Endothelial cell of umbilical vein (primary cell): ENCODE results near the gene ATRNL1. TPM values are rescaled to one million over a fixed set of nuclear protein-coding genes. Genes with fewer than 3 reads are reported as not detected.

Source experiments
- BruUV-seq: library from RNA; stranded (reverse); fragments of 400-500 nt; replicated peaks from 2 replicates; lab custom pipeline; 2021; lab: Mats Ljungman, UMichigan
- CTCF ChIA-PET: fragments of 300-600, 350-600 bp; sonication (Branson Sonifier 250); formaldehyde crosslinking; loops from one replicate; lab custom pipeline; 2021; ENCODE audit warnings: antibody characterized with exemption, inconsistent platforms; lab: Charles Lee
- POLR2A ChIA-PET: fragments of 300-600, 350-600 bp; sonication (Branson Sonifier 250); formaldehyde crosslinking; loops from one replicate; lab custom pipeline; 2021; ENCODE audit warnings: antibody characterized with exemption, inconsistent platforms; lab: Charles Lee
- DNase-seq: peaks from one replicate; pipeline ENCODE4 v3.0.0-alpha.2; 2011; ENCODE audit warnings: low read depth, low spot score
- FAIRE-seq: peaks from 2 replicates; lab custom pipeline; 2011; peaks lifted over from hg19 to GRCh38; lab: Jason Lieb, UNC
- H2AFZ ChIP-seq: 2 replicates; pipeline ENCODE4 v1.6.0; 2012; ENCODE audit warnings: low read depth, low read length, control low read depth, inconsistent platforms
- H3K27ac ChIP-seq: 2 replicates; pipeline ENCODE4 v1.5.1; 2011; ENCODE audit warnings: low read depth, mild to moderate bottlenecking, control low read depth, low read length, moderate library complexity; ENCODE audit not compliant: insufficient read depth
- H3K27me3 ChIP-seq, 2 experiments: 2 replicates each; pipeline versions ENCODE4 v1.6.0 to v1.6.1; 2011; ENCODE audit warnings: low read length in 2 of 2, mixed read lengths in 1 of 2; ENCODE audit not compliant: control insufficient read depth in 2 of 2, insufficient read depth in 2 of 2
- H3K36me3 ChIP-seq, 2 experiments: 2 replicates in 1 of 2; 3 replicates in 1 of 2; pipeline ENCODE4 v1.5.1; 2011; ENCODE audit warnings: low read length in 2 of 2, mild to moderate bottlenecking in 1 of 2, moderate library complexity in 1 of 2; ENCODE audit not compliant: control insufficient read depth in 2 of 2, insufficient read depth in 2 of 2; ENCODE audit errors: extremely low read depth in 1 of 2
- H3K4me1 ChIP-seq: 3 replicates; pipeline ENCODE4 v1.5.1; 2011; ENCODE audit warnings: mild to moderate bottlenecking, low read length; ENCODE audit not compliant: control insufficient read depth, insufficient read depth; ENCODE audit errors: extremely low read depth
- H3K4me2 ChIP-seq: 2 replicates; pipeline ENCODE4 v1.6.1; 2011; ENCODE audit warnings: low read length, control low read depth, mixed read lengths; ENCODE audit not compliant: insufficient read depth
- H3K4me3 ChIP-seq, 3 experiments: fragments of 200-600 bp in 1 of 3; sonication (generic), shearing (Covaris generic) in 1 of 3; replicated peaks in 1 of 3; 2 replicates each; pipeline ENCODE4 v1.5.1; 2011 to 2016; ENCODE audit warnings: control low read depth in 3 of 3, low read length in 3 of 3, mild to moderate bottlenecking in 2 of 3, inconsistent platforms in 1 of 3, low read depth in 1 of 3, moderate library complexity in 1 of 3; ENCODE audit not compliant: insufficient read depth in 1 of 3
- H3K79me2 ChIP-seq: 2 replicates; pipeline ENCODE4 v1.6.0; 2012; ENCODE audit warnings: low read length, inconsistent platforms; ENCODE audit not compliant: control insufficient read depth, insufficient read depth
- H3K9ac ChIP-seq: replicated peaks from 2 replicates; pipeline ENCODE3; 2011; ENCODE audit warnings: low read length, control low read depth; ENCODE audit not compliant: insufficient read depth; ENCODE audit errors: extremely low read depth
- H3K9me1 ChIP-seq: replicated peaks from 3 replicates; pipeline ENCODE4 v1.6.0; 2011; ENCODE audit warnings: mild to moderate bottlenecking, low read length; ENCODE audit not compliant: control insufficient read depth, insufficient read depth; ENCODE audit errors: extremely low read depth
- H3K9me3 ChIP-seq: replicated peaks from 2 replicates; pipeline ENCODE4 v1.5.1; 2012; ENCODE audit warnings: low read length, inconsistent platforms; ENCODE audit not compliant: control insufficient read depth, insufficient read depth
- H4K20me1 ChIP-seq: replicated peaks from 2 replicates; pipeline ENCODE3; 2011; ENCODE audit warnings: mild to moderate bottlenecking, low read length; ENCODE audit not compliant: control insufficient read depth, insufficient read depth; ENCODE audit errors: extremely low read depth
- EZH2 ChIP-seq: IDR thresholded peaks from 2 replicates; pipeline ENCODE4 v1.6.1; 2012; ENCODE audit warnings: borderline replicate concordance, low read depth, mild to moderate bottlenecking, moderate library complexity, low read length, inconsistent platforms; ENCODE audit not compliant: severe bottlenecking
- FOS ChIP-seq: IDR thresholded peaks from 2 replicates; pipeline ENCODE4 v1.6.1; 2011; ENCODE audit warnings: mild to moderate bottlenecking, low read length, moderate library complexity, borderline replicate concordance; ENCODE audit not compliant: insufficient read depth
- JUN ChIP-seq: IDR thresholded peaks from 2 replicates; pipeline ENCODE4 v1.6.1; 2011; ENCODE audit warnings: borderline replicate concordance, low read depth; ENCODE audit not compliant: insufficient read length, insufficient read depth
- MYC ChIP-seq: IDR thresholded peaks from one replicate; pipeline ENCODE4 v1.6.1; 2011; ENCODE audit warnings: mild to moderate bottlenecking, low read depth, low read length
- POLR2A ChIP-seq: IDR thresholded peaks from 2 replicates; pipeline ENCODE4 v1.6.1; 2012; ENCODE audit warnings: low read depth, mild to moderate bottlenecking, control low read depth, low read length
- dilution Hi-C: fragments of 300-500 bp; cut with MboI; formaldehyde crosslinking; loops from one replicate; pipeline ENCODE4 v1.15.0; 2019; ENCODE audit warnings: low sequenced_read_pairs; ENCODE audit not compliant: extremely low pct_ligation_motif_present
- intact Hi-C: fragments of 100-400 bp; cut with micrococcal nuclease; formaldehyde crosslinking; loops from one replicate; pipeline ENCODE4 v1.10.0; 2022
- polyA plus RNA-seq, 4 experiments: library from polyadenylated mRNA; depleted of rRNA in 3 of 4; stranded (reverse) in 3 of 4; unstranded in 1 of 4; fragments of >200 nt; gene quantifications; 2 replicates each; pipeline versions ENCODE4 v1.2.1 to v1.2.3, GENCODE V29; 2011 to 2012; ENCODE audit warnings: missing spikeins in 1 of 4
- total RNA-seq: library from RNA; stranded (reverse); gene quantifications from 2 replicates; pipeline ENCODE4 v1.2.3, GENCODE V29; 2021
- TF ChIP-seq, protein P1 (sequence below): IDR thresholded peaks from 2 replicates; pipeline ENCODE4 v1.6.1; 2011; ENCODE audit not compliant: insufficient read depth, insufficient read length
- TF ChIP-seq, protein P2 (sequence below), 2 donors: IDR thresholded peaks; 1 replicate in 1 of 2; 2 replicates in 1 of 2; pipeline ENCODE4 v1.5.1; 2011; ENCODE audit warnings: low read length in 2 of 2, mild to moderate bottlenecking in 2 of 2, moderate library complexity in 2 of 2, control low read depth in 1 of 2, inconsistent platforms in 1 of 2, low read depth in 1 of 2; ENCODE audit not compliant: insufficient read depth in 1 of 2; ENCODE audit errors: extremely low read depth in 1 of 2

The ATRNL1 gene
- total and polyA plus RNA-seq, 2 donors (not counting 3 experiments of a cell fraction or from before 2014, with no cell fraction given) = not detected

DNA sequence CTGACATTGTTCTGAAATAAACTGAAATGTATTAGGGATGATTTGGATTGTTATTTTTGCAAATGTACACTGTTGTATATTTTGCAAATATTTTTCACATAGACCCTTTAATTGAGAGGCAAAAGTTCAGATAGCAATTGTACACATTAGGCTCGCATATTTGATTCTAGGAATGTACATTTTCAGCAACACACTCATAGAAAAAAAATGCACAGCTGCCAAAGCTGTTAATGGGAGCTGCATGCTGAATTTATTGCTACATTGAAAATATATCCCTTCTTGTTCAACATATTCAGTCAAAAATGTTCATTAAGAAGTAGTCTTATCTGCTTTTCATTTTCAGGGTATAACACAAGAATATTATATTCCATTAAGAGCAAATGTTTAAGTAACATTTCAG, 512.9 kb downstream of the ATRNL1 start:
- H3K36me3 ChIP-seq = no peaks in the 10 kb centered on the region
- ChIA-PET POLR2A (no interaction called here), CTCF (no interaction called here)
- no peak overlapping the region for H3K4me3 ChIP-seq
- H3K27me3 ChIP-seq = no peaks in the 10 kb centered on the region
- intact Hi-C loops (no loop called here), dilution Hi-C loops (no loop called here)
- H3K4me2 ChIP-seq = no peak overlapping the region
- DNase-seq = no peak
- H3K4me1 ChIP-seq = no peaks in the 10 kb centered on the region
- BruUV-seq = no TSS peak
- no peak overlapping the region for H3K9ac ChIP-seq
- H2AFZ ChIP-seq = no peak overlapping the region
- H3K9me1 ChIP-seq = no peaks in the 10 kb centered on the region
- no peak overlapping the region for H3K27ac ChIP-seq
- no peak for FAIRE-seq
- H3K79me2 ChIP-seq = no peaks in the 10 kb centered on the region
- no peaks in the 10 kb centered on the region for H3K9me3 ChIP-seq
- TF ChIP-seq EZH2 (no peak), MYC (no peak), JUN (no peak), POLR2A (no peak), FOS (no peak)
- TF ChIP-seq, protein P1, sequence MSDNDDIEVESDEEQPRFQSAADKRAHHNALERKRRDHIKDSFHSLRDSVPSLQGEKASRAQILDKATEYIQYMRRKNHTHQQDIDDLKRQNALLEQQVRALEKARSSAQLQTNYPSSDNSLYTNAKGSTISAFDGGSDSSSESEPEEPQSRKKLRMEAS = no peak
- TF ChIP-seq, protein P2, sequence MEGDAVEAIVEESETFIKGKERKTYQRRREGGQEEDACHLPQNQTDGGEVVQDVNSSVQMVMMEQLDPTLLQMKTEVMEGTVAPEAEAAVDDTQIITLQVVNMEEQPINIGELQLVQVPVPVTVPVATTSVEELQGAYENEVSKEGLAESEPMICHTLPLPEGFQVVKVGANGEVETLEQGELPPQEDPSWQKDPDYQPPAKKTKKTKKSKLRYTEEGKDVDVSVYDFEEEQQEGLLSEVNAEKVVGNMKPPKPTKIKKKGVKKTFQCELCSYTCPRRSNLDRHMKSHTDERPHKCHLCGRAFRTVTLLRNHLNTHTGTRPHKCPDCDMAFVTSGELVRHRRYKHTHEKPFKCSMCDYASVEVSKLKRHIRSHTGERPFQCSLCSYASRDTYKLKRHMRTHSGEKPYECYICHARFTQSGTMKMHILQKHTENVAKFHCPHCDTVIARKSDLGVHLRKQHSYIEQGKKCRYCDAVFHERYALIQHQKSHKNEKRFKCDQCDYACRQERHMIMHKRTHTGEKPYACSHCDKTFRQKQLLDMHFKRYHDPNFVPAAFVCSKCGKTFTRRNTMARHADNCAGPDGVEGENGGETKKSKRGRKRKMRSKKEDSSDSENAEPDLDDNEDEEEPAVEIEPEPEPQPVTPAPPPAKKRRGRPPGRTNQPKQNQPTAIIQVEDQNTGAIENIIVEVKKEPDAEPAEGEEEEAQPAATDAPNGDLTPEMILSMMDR (IDR thresholded peaks at IDR 0.05; ENCODE audit: extremely low read depth in 1 of 2, insufficient read depth in 1 of 2, low read depth in 1 of 2, low read length in 2 of 2) = no peak
- no peaks in the 10 kb centered on the region for H4K20me1 ChIP-seq
